ENCODE data around the gene BTBD2. TPM values are rescaled to one million over a fixed set of nuclear protein-coding genes. Genes with fewer than 3 reads are reported as not detected.

Gene BTBD2
- total RNA-seq, 1 experiment from 2014 or later = 110 TPM

DNA sequence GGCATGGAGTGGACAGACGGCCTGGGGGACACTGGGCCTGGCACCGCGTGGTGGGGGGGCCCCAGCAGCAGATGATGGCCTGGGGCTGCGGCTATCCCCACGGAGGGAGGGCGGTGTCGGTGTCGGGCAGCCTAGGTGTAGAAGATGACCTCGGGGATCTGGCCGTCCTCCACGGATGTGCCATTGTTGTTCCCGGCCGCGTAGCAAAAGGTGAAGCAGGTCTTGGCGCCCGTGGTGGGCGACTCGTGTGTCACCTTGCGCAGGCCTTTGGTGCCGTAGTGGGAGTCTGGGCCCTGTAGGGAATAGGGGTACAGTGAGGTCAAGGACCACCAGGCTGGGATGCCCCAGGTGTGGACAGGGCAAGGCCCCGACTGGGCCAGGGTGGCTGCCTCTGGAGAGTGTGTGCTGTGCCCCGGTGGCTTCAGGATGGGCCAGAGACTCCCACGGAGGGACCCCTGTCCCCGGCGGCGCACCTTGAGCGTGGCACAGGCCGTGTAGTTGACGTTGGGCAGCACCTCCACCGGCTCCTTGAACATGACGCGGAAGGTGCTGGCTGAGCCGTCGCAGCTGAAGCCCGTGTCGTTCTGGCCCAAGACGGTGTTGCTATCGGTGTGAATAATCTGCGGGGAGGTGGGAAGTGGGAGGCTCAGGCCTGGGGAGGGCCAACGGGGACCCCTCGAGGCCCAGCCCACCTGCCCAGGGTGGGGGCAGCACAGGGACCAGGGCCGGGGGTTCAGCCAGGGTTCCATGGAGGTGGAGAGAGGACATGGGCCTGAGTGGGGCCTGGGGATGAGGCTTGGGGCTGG, 29.0 kb downstream of the BTBD2 start:
- Mint-ChIP-seq H3K4me1 (no peaks in the 10 kb centered on the region), H3K4me3 (no peak overlapping the region), H3K36me3 (ENCODE audit: insufficient read depth in 1 of 3, low read depth in 3 of 3) (peaks cover 7 to 59% (median 48%) of the 10 kb centered on the region in 3 experiments; a peak in 6 of 7 replicates), H3K27ac (peak overlapping the region in 2 of 3 experiments; percentile 33 to 77; a peak in 2 of 7 replicates), H3K9me3 (no peaks in the 10 kb centered on the region), H3K27me3 (ENCODE audit: low read depth) (no peaks in the 10 kb centered on the region)
- H2BK20ac ChIP-seq (ENCODE audit: low read depth, low read length, poor library complexity, severe bottlenecking) = no peak overlapping the region
- no peaks in the 10 kb centered on the region for H3K9me3 ChIP-seq (ENCODE audit: control insufficient read depth, low read depth, low read length)
- peak; percentile 34 for DNase-seq
- H4K5ac ChIP-seq (ENCODE audit: insufficient read length, low read depth, low read length) = no peak overlapping the region
- TF ChIP-seq, protein P1, sequence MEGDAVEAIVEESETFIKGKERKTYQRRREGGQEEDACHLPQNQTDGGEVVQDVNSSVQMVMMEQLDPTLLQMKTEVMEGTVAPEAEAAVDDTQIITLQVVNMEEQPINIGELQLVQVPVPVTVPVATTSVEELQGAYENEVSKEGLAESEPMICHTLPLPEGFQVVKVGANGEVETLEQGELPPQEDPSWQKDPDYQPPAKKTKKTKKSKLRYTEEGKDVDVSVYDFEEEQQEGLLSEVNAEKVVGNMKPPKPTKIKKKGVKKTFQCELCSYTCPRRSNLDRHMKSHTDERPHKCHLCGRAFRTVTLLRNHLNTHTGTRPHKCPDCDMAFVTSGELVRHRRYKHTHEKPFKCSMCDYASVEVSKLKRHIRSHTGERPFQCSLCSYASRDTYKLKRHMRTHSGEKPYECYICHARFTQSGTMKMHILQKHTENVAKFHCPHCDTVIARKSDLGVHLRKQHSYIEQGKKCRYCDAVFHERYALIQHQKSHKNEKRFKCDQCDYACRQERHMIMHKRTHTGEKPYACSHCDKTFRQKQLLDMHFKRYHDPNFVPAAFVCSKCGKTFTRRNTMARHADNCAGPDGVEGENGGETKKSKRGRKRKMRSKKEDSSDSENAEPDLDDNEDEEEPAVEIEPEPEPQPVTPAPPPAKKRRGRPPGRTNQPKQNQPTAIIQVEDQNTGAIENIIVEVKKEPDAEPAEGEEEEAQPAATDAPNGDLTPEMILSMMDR (conservative IDR thresholded peaks at IDR 0.05) = no peak
- no peak overlapping the region for H2BK120ac ChIP-seq (ENCODE audit: low read depth, low read length, poor library complexity, severe bottlenecking)
- no peak overlapping the region for H3K4me2 ChIP-seq (ENCODE audit: insufficient read depth, insufficient read length, low read length)
- H3K18ac ChIP-seq (ENCODE audit: insufficient read length, low read depth, low read length) = no peak overlapping the region
- no peak overlapping the region for H3K14ac ChIP-seq (ENCODE audit: insufficient read depth, low read length)
- no peak overlapping the region for H2AK5ac ChIP-seq (ENCODE audit: insufficient read length, low read length)
- H3K9ac ChIP-seq (ENCODE audit: extremely low read depth, insufficient read length, low read length) = no peak overlapping the region
- no peaks in the 10 kb centered on the region for H4K20me1 ChIP-seq (ENCODE audit: control insufficient read depth, insufficient read depth, insufficient read length)
- H3K27me3 ChIP-seq (ENCODE audit: insufficient read depth, low read length) = no peaks in the 10 kb centered on the region
- no peak overlapping the region for H2AFZ ChIP-seq (ENCODE audit: low read length)
- no peak overlapping the region for H2BK15ac ChIP-seq (ENCODE audit: low read depth, low read length)
- H3K4me1 ChIP-seq (ENCODE audit: insufficient read depth, low read length) = no peaks in the 10 kb centered on the region
- no peak overlapping the region for H2BK12ac ChIP-seq (ENCODE audit: insufficient read length, low read depth, low read length)
- no peak overlapping the region for H2BK5ac ChIP-seq (ENCODE audit: insufficient read length, low read length)
- no CpG with 5 or more reads among the region's 42 CpGs for WGBS (ENCODE audit: extremely low coverage, insufficient read length, low lambda C conversion rate)
- H3K79me2 ChIP-seq (ENCODE audit: insufficient read depth, low read length) = no peaks in the 10 kb centered on the region
- no peak overlapping the region for H4K8ac ChIP-seq (replicated peaks; ENCODE audit: insufficient read length, low read depth, low read length)
- H3T11ph ChIP-seq (ENCODE audit: low read length) = no peak overlapping the region
- no peak overlapping the region for H4K91ac ChIP-seq (ENCODE audit: insufficient read length, low read depth, low read length)
- no peak overlapping the region for H3K56ac ChIP-seq (ENCODE audit: insufficient read length, low read depth, low read length)
- no peak overlapping the region for H3K23ac ChIP-seq (ENCODE audit: insufficient read length, low read depth, low read length)
- no peak overlapping the region for H3K4ac ChIP-seq (ENCODE audit: low read depth, low read length)
- H3K79me1 ChIP-seq (ENCODE audit: insufficient read depth, low read depth, low read length, poor library complexity, severe bottlenecking) = no peaks in the 10 kb centered on the region
- no peaks in the 10 kb centered on the region for H3K23me2 ChIP-seq (ENCODE audit: insufficient read length, low read depth, low read length, poor library complexity, severe bottlenecking)
- no peak overlapping the region for H3K27ac ChIP-seq (ENCODE audit: insufficient read length, low read depth, low read length)
